Stromal cell of bone marrow (primary cell): ENCODE data around the gene UTS2.
A peak's percentile ranks its signal among the peaks of the same experiment; 100 is the strongest.

Experiments
- DNase-seq: peaks from one replicate; pipeline ENCODE4 v3.0.0-alpha.2; 2012; ENCODE audit warnings: low read depth

UTS2 gene

GRCh38 chr1:7852804-7853683 lies at the start of gene UTS2:
TSS of gene UTS2 (minus strand) at chr1:7853065. CDS start at chr1:7853003, 62 bp downstream.
- no peak for DNase-seq

DNA sequence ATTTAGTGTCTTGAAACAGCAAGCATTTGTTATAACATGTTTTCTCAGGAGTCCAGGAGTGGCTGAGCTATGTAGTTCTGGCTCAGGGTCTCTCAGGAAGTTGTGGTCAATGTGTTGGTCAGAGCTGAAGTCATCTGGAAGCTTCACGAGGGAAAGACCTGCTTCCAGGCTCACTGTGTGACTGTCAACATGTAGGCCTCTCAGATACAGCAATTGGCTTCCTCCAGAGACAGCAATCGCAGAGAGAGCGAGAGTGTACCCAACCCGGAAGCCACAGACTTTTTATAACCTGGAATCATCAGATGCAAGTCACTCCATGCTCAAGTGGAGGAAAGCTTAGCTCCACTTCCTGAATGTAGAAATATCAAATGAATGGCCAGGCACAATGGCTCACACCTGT lies 46.9 kb upstream of the UTS2 start:
- DNase-seq: peak; percentile 36

- DNase-seq: no peak
These were observed 46.1 kb upstream of the UTS2 start for GRCh38 chr1:7898962-7899361.

GRCh38 chr1:7896994-7897393 lies 44.1 kb upstream of the UTS2 start:
- no peak for DNase-seq

DNA sequence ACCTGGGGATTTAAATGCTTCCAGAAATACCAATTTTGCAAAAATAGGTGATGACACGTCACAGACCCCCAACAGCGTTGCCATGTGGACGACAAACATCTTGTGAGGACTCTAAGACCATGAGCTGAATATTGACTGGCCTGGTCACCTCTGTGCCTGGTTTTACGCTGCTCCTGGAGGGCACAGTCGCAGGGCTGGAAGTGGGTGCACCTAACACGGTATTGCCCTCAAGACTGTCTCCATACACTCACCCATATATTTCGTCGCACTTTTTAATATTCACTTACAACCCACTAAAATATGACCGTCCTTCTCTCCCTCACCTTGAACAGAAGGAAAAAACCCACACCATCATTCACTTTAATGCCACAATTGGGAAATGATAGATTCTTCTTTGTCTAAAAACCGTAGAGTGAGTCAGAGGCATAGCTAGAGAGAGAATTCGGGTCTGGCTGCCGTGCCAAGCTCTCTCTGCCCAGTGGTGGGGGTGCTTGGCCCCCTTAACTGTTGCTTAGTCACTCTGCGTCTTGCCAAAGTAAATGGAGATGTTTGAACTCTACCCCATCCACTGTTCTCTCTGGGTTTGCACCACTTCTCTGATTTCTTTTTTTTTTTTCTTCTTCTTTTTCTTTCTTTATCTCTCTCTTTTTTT lies 40.8 kb upstream of the UTS2 start:
- DNase-seq: peak; percentile 94

- no peak for DNase-seq
These were observed 38.9 kb upstream of the UTS2 start for GRCh38 chr1:7891804-7892203.

- no peak for DNase-seq
These were observed 38.0 kb upstream of the UTS2 start for GRCh38 chr1:7890853-7891252.

GRCh38 chr1:7888248-7889081 lies 35.6 kb upstream of the UTS2 start:
- DNase-seq: peak; percentile 81

GRCh38 chr1:7886405-7886745 lies 33.5 kb upstream of the UTS2 start:
- DNase-seq: no peak

DNA sequence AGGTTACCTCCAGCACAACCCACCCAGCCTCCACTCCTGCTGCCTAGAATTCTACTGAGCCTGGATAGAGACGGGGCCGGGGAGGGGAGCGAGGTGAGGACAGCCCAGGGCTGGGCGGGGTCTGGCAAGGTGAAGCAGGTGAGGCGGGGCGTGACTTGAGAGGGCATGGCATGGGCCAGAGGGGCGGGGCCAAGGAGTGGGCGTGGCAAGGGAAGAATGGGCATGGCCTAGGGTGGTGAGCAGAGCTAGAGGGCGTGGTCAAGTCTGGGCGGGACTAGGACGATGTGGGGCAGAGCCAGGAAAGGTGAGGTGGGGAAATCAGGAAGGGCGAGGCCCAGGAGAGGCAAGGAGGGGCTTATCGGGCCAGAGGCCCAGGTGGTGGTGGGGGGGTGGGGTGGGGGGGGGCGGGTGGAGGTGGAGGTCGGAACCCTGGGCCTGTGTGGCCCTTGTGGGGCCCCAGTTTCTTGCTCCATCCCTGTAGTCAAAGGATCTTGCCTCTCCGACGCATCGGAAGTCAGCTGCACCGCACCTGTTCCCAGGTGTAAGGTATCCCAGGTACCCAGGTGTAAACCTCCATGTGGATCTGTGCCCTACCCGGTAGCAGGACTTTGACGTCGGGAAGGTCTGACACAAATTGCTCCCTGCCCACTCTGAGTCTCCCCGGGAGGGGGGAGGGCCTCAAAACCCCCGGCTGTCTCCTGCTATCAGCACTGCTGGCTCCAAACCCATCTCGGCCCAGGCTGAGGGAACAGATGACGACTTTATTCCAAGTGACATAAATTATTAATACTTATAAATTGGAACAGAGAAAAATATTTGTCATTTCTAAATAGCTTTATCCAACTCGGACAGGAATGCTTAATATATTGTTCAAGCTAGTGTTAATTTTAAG lies 32.9 kb upstream of the UTS2 start:
- no peak for DNase-seq

- DNase-seq: no peak
These were observed 31.9 kb upstream of the UTS2 start for GRCh38 chr1:7884757-7885156.

- DNase-seq: no peak
These were observed 26.4 kb upstream of the UTS2 start for GRCh38 chr1:7879228-7879627.

DNA sequence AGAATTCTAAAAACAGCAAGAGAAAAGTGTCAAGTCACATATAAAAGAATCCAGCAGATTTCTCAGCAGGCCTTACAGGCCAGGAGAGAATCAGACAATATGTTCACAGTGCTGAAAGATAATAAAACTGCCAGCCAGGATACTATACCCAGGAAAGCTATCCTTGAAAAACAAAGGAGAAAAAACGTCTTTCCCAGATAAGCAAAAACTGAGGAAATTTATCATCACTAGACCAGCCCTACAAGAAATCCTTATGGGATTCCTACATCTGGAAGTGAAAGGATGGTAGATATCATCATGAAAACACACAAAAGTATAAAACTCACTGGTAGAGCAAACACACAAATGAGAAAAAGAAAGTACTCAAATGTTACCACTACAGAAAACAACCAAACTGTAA lies 25.2 kb upstream of the UTS2 start:
- DNase-seq: no peak

DNA sequence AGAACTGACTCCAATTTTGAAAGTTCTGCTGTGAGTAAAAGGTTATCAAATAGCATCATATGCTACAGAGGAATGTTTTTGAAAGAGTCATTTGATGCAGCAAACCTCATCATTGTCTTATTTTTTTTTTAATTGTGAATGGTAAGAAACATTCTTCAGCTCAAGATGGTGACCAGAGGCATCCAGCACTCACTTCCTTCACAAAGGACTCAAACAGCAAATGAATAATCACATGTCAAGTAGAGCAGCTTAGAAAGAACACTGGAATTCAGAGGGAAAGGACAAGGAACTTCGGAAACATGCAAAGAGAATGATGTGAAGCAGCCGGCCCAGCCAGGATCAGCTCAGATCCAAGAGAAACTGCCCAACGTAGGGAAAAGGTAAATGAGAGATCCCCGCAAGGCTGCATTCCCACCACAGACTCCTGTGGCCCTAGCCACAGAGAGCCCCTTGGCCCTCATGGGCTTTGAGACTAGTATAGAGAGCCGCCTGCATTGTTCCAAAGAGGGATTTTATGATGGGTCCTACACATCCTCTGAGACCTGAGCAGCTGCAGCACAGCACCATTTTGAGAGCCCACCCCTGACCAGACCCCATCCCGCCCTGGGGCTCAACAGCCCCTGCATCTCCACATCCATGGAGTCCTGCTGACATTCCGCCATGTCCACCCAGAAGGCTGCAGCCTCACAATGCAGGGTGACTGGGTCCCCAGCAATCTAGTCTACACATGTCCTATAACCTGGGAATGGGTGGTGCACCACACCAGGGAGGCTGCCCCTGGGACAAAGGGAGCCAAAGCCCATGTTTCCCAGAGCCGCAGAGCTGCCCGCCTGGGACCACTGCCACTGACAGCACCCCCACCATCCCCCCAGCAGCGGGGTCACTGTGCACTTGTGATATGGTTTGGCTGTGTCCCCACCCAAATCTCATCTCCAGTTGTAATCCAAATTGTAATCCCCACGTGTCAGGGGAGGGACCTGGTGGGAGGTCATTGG lies 21.2 kb upstream of the UTS2 start:
- no peak for DNase-seq

DNA sequence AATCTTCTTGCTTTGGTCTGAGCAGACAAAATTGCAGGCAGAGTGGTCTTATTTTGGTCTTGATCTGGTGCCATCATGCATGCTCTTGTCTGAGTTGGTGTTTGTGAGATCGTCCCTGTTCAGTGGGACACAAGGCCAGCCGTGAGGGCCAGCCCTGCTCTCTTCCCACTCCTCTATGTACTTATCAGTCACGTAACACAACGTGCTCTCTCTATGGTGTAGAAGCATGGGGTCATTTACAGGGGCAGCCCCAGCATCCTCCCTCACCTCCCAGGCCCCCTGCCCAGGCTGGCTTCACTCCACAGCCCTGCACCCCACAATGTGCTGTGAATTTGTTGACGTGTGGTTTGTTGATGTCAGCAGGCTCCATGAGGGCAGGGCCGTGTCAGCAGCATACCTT lies 18.3 kb upstream of the UTS2 start:
- no peak for DNase-seq

DNA sequence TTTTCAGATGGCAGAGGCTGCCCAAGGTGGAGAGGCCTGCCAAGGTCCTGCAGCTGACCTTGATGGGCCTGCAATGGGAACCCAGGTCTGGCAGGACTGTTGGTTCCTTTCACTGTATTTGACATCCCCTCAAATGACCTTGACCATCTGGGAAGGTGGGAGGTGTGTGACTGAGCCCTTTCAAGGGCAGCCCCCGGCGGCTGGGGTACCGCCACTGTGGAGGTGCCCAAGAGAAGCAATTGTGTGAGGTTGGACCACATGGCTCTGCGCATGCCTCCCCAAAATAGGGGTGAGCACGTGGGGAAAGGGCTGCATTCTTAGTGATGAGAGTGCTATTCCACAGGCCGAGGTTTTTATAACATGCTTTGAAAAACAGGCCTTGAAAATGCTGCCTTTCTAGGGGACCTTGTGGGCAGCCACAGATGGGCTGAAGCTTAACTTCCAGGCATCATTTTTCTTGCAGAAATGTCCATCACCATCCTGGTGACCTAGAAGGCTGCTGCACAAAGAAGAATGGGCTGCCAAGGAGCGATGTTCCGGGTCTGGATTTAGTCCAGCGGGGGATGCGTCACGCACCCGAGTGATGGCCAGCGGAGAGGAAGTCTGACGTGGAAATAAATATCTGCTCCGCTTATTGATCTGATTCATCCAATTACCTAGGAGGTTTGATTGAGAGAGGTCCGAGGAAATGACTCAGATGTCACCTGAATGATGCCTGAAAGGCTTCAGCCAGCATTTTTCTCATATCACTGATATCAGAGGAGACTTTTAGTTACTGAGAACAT lies 16.5 kb upstream of the UTS2 start:
- DNase-seq: no peak

DNA sequence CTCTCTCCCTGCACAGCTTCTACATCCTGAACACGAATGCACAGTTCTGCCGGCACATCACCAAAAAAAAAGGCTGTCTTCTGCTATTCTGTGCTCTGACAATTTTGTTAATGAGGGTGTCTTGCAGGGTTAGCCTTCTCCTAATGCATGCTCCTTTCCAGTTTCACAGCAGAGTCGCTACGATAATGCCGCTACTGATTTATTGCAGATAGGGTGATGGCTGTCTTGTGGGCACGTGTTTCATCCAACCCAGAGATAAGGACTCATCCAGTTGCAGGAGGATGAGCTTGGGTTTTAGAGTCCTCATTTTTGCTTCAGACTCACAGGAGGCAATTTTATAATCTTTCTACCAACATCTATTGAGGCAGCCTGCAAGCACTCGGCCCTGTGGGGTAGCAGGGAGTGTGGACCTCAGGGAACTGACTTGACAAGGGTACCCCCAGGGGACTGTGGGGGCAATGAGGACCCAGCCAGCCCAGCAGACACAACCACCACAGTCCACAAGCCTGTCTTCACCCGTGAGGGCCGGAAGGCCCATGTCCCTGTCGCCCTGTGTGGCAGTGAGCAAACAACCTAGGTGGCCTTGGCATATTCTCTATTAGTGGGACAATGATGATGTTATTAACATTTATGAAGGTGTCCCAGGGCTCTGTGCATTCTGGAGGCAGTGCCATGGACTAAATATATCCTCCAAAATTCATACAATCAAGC lies 15.4 kb upstream of the UTS2 start:
- DNase-seq: no peak

DNA sequence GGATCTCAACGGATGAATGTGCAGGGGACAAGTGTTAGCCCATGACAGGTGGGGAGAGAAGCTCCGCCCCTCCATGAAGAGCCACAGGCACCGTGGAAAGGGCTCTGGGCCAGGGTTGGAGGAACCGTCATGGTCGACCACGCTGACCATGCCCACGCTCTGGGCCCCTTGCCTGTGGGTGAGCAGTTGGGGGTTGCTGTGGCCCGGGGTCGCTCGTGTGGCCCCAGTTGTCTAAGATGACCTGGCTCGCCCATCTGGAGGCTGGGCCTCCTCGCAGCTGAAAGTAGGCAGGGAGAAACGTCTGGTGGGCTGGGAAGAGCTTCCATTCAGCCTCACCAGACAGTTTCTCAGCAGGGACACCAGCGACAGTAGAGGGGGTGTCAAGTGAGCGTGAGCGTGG lies 13.1 kb upstream of the UTS2 start:
- DNase-seq: no peak

DNA sequence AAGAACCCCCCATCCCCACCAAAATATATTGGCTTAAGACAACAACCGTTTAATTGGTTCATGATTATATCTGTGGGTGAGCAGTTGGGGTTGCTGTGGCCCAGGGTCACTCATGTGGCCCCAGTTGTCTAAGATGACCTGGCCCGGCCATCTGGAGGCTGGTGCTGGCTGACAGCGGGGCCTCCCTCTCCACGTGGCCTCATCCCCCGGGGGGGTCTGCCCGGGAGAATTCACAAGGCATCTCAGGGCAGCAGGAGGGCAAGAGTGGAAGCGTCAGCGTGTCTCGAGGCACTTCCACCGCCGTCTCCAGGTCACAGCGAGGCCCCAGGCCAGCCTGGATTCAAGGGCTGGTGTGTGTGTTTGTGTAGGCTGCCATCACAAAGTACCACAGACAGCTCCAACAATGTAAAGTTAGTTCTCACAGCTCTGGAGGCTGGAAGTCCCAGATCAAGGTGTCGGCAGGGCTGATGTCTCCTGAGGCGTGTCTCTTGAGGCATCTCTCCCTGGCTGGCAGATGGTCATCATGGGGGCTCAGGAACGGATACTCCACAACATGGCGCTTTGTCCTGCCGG lies 11.0 kb upstream of the UTS2 start:
- DNase-seq: no peak
